ENCODE data around the gene RNASE7. TPM values are rescaled to one million over a fixed set of nuclear protein-coding genes. Genes with fewer than 3 reads are reported as not detected.

The RNASE7 gene
- total RNA-seq, 2 experiments from 2014 or later: not detected

- intact Hi-C loops (cut with DNase I, micrococcal nuclease): loop anchor here in 1 of 2 experiments (10.0 kb wide), 1 partner anchor 624 kb away; the partner anchor contains the start of genes PIP4P1 and PNP
- ChIA-PET POLR2A (interaction anchor here (2.1 kb wide), 2 partner anchors 15 to 18 kb away, joined by 11 to 21 read pairs; partner anchors contain the start of gene ARHGEF40), CTCF (interaction anchor here (1.7 to 4.8 kb wide), 5 partner anchors 15 to 74 kb away, joined by 5 to 51 read pairs (median 24); no protein-coding TSS in a partner anchor)
- DNase-seq (peak in 1 of 14 experiments; percentile 24), ATAC-seq (ENCODE audit: poor library complexity) (no peak)
- Mint-ChIP-seq H3K9me3 (no peaks in the 10 kb centered on the region), H3K4me1 (ENCODE audit: low read depth) (peaks cover 39% of the 10 kb centered on the region), H3K36me3 (ENCODE audit: low read depth) (peaks cover 12% of the 10 kb centered on the region), H3K4me3 (no peak overlapping the region), H3K27ac (peak overlapping the region; percentile 90), H3K27me3 (no peaks in the 10 kb centered on the region)
- Histone ChIP-seq H3K9me3 (ENCODE audit: control insufficient read depth in 1 of 2, insufficient read depth in 1 of 2, low read length in 2 of 2) (no peaks in the 10 kb centered on the region), H3K27me3 (ENCODE audit: control insufficient read depth in 1 of 2, insufficient read depth in 2 of 2, low read length in 2 of 2) (no peaks in the 10 kb centered on the region), H3K27ac (ENCODE audit: low read depth in 1 of 2, low read length in 2 of 2) (peak overlapping the region in 1 of 2 donors; percentile 97), H3K36me3 (ENCODE audit: insufficient read depth, low read length) (no peaks in the 10 kb centered on the region), H3K4me3 (ENCODE audit: low read length) (no peak overlapping the region), H3K4me1 (ENCODE audit: insufficient read depth, low read length) (peaks cover 34% of the 10 kb centered on the region)
- TF ChIP-seq CTCF (IDR thresholded peaks at IDR 0.05): no peak
Observed at GRCh38 chr14:21088687-21089086, 46.5 kb downstream of the RNASE7 start.

GRCh38 chr14:21089271-21089670 lies 47.1 kb downstream of the RNASE7 start:
- Mint-ChIP-seq H3K4me1 (ENCODE audit: low read depth) (peaks cover 39% of the 10 kb centered on the region), H3K27me3 (no peaks in the 10 kb centered on the region)
- H3K4me3 ChIP-seq (ENCODE audit: low read length): no peak overlapping the region

GRCh38 chr14:21089877-21090193 lies 47.7 kb downstream of the RNASE7 start:
- Mint-ChIP-seq H3K4me1 (ENCODE audit: low read depth) (peaks cover 39% of the 10 kb centered on the region), H3K4me3 (no peak overlapping the region), H3K36me3 (ENCODE audit: low read depth) (peaks cover 12% of the 10 kb centered on the region), H3K9me3 (no peaks in the 10 kb centered on the region), H3K27me3 (no peaks in the 10 kb centered on the region), H3K27ac (no peak overlapping the region)
- no peak for ATAC-seq (ENCODE audit: poor library complexity)
- H3K4me3 ChIP-seq (ENCODE audit: low read length): no peak overlapping the region
- H3K27ac ChIP-seq (ENCODE audit: low read depth in 1 of 2, low read length in 2 of 2): no peak overlapping the region
- no peaks in the 10 kb centered on the region for H3K36me3 ChIP-seq (ENCODE audit: insufficient read depth, low read length)
- no peaks in the 10 kb centered on the region for H3K27me3 ChIP-seq (ENCODE audit: control insufficient read depth in 1 of 2, insufficient read depth in 2 of 2, low read length in 2 of 2)
- CTCF ChIA-PET: interaction anchor here (1.7 to 4.8 kb wide), 5 partner anchors 14 to 75 kb away, joined by 5 to 51 read pairs (median 24); no protein-coding TSS in a partner anchor
- POLR2A ChIA-PET: no interaction called here
- H3K4me1 ChIP-seq (ENCODE audit: insufficient read depth, low read length): peaks cover 34% of the 10 kb centered on the region
- DNase-seq: no peak
- intact Hi-C loops (cut with DNase I, micrococcal nuclease): loop anchor here in 1 of 2 experiments (10.0 kb wide), 1 partner anchor 625 kb away; the partner anchor contains the start of genes PIP4P1 and PNP
- H3K9me3 ChIP-seq (ENCODE audit: control insufficient read depth in 1 of 2, insufficient read depth in 1 of 2, low read length in 2 of 2): no peaks in the 10 kb centered on the region
- TF ChIP-seq CTCF (IDR thresholded peaks at IDR 0.05): no peak

More at GRCh38 chr14:21089271-21089670, 47.1 kb downstream of the RNASE7 start:
- H3K36me3 ChIP-seq (ENCODE audit: insufficient read depth, low read length): no peaks in the 10 kb centered on the region
- ATAC-seq (ENCODE audit: poor library complexity): no peak
- H3K9me3 ChIP-seq (ENCODE audit: control insufficient read depth in 1 of 2, insufficient read depth in 1 of 2, low read length in 2 of 2): no peaks in the 10 kb centered on the region
- H3K27ac Mint-ChIP-seq: peak overlapping the region; percentile 90
- H3K4me3 Mint-ChIP-seq: no peak overlapping the region
- CTCF ChIA-PET: interaction anchor here (1.7 to 4.8 kb wide), 5 partner anchors 15 to 74 kb away, joined by 5 to 51 read pairs (median 24); no protein-coding TSS in a partner anchor
- H3K27ac ChIP-seq (ENCODE audit: low read depth in 1 of 2, low read length in 2 of 2): no peak overlapping the region
- intact Hi-C loops (cut with DNase I, micrococcal nuclease): loop anchor here in 1 of 2 experiments (10.0 kb wide), 1 partner anchor 624 kb away; the partner anchor contains the start of genes PIP4P1 and PNP
- no peaks in the 10 kb centered on the region for H3K9me3 Mint-ChIP-seq
- H3K36me3 Mint-ChIP-seq (ENCODE audit: low read depth): peaks cover 12% of the 10 kb centered on the region
- no peak for DNase-seq
- no peaks in the 10 kb centered on the region for H3K27me3 ChIP-seq (ENCODE audit: control insufficient read depth in 1 of 2, insufficient read depth in 2 of 2, low read length in 2 of 2)
- TF ChIP-seq CTCF (IDR thresholded peaks at IDR 0.05): no peak
- POLR2A ChIA-PET: no interaction called here
- H3K4me1 ChIP-seq (ENCODE audit: insufficient read depth, low read length): peaks cover 34% of the 10 kb centered on the region
